ENCODE results near the gene COPS9.
A peak's percentile ranks its signal among the peaks of the same experiment; 100 is the strongest.

COPS9 gene

GRCh38 chr2:240161087-240161750 lies 25.1 kb upstream of the COPS9 start:
- Mint-ChIP-seq H3K4me1 (no peaks in the 10 kb centered on the region), H3K9me3 (no peaks in the 10 kb centered on the region), H3K27me3 (peaks cover 6% of the 10 kb centered on the region), H3K4me3 (no peak overlapping the region), H3K27ac (no peak overlapping the region), H3K36me3 (ENCODE audit: low read depth) (no peaks in the 10 kb centered on the region)
- DNase-seq (no peak), ATAC-seq (no peak)

GRCh38 chr2:240160291-240161086 lies 24.4 kb upstream of the COPS9 start:
- no peaks in the 10 kb centered on the region for H3K36me3 Mint-ChIP-seq (ENCODE audit: low read depth)
- no peaks in the 10 kb centered on the region for H3K9me3 Mint-ChIP-seq
- H3K4me1 Mint-ChIP-seq: no peaks in the 10 kb centered on the region
- DNase-seq (no peak), ATAC-seq (peak; percentile 33)
- no peak overlapping the region for H3K27ac Mint-ChIP-seq
- peaks cover 3% of the 10 kb centered on the region for H3K27me3 Mint-ChIP-seq
- H3K4me3 Mint-ChIP-seq: no peak overlapping the region

- H3K4me1 Mint-ChIP-seq: no peaks in the 10 kb centered on the region
- H3K27me3 Mint-ChIP-seq: no peaks in the 10 kb centered on the region
- DNase-seq (no peak), ATAC-seq (no peak)
- no peaks in the 10 kb centered on the region for H3K9me3 Mint-ChIP-seq
- no peaks in the 10 kb centered on the region for H3K36me3 Mint-ChIP-seq (ENCODE audit: low read depth)
- H3K4me3 Mint-ChIP-seq: no peak overlapping the region
- H3K27ac Mint-ChIP-seq: no peak overlapping the region
These were observed 23.2 kb upstream of the COPS9 start for GRCh38 chr2:240159251-240159839.

GRCh38 chr2:240157147-240157470 lies 21.0 kb upstream of the COPS9 start:
- Mint-ChIP-seq H3K4me1 (no peaks in the 10 kb centered on the region), H3K27me3 (peaks cover 11% of the 10 kb centered on the region), H3K9me3 (no peaks in the 10 kb centered on the region), H3K4me3 (no peak overlapping the region), H3K27ac (no peak overlapping the region), H3K36me3 (ENCODE audit: low read depth) (no peaks in the 10 kb centered on the region)
- no peak for ATAC-seq
- DNase-seq: no peak

GRCh38 chr2:240156435-240157146 lies 20.5 kb upstream of the COPS9 start:
- DNase-seq (no peak), ATAC-seq (no peak)
- Mint-ChIP-seq H3K36me3 (ENCODE audit: low read depth) (no peaks in the 10 kb centered on the region), H3K4me1 (no peaks in the 10 kb centered on the region), H3K9me3 (no peaks in the 10 kb centered on the region), H3K4me3 (no peak overlapping the region), H3K27ac (no peak overlapping the region), H3K27me3 (peaks cover 16% of the 10 kb centered on the region)

- ATAC-seq: no peak
These were observed 19.8 kb upstream of the COPS9 start for GRCh38 chr2:240155745-240156390.

GRCh38 chr2:240155048-240155744 lies 19.1 kb upstream of the COPS9 start:
- Mint-ChIP-seq H3K27ac (no peak overlapping the region), H3K9me3 (no peaks in the 10 kb centered on the region), H3K4me1 (no peaks in the 10 kb centered on the region), H3K4me3 (no peak overlapping the region), H3K36me3 (ENCODE audit: low read depth) (no peaks in the 10 kb centered on the region), H3K27me3 (peaks cover 20% of the 10 kb centered on the region)
- DNase-seq: no peak
- ATAC-seq: no peak

More at GRCh38 chr2:240155745-240156390, 19.8 kb upstream of the COPS9 start:
- Mint-ChIP-seq H3K36me3 (ENCODE audit: low read depth) (no peaks in the 10 kb centered on the region), H3K9me3 (no peaks in the 10 kb centered on the region), H3K4me1 (no peaks in the 10 kb centered on the region), H3K27me3 (peaks cover 20% of the 10 kb centered on the region), H3K4me3 (no peak overlapping the region), H3K27ac (no peak overlapping the region)
- DNase-seq: no peak

- H3K36me3 Mint-ChIP-seq (ENCODE audit: low read depth): no peaks in the 10 kb centered on the region
- no peaks in the 10 kb centered on the region for H3K4me1 Mint-ChIP-seq
- ATAC-seq (no peak), DNase-seq (no peak)
- H3K4me3 Mint-ChIP-seq: no peak overlapping the region
- no peaks in the 10 kb centered on the region for H3K9me3 Mint-ChIP-seq
- H3K27me3 Mint-ChIP-seq: peaks cover 24% of the 10 kb centered on the region
- H3K27ac Mint-ChIP-seq: no peak overlapping the region
These were observed 18.5 kb upstream of the COPS9 start for GRCh38 chr2:240154606-240155005.

GRCh38 chr2:240153418-240153817 lies 17.3 kb upstream of the COPS9 start:
- Mint-ChIP-seq H3K27ac (no peak overlapping the region), H3K4me3 (no peak overlapping the region), H3K27me3 (peaks cover 24% of the 10 kb centered on the region), H3K4me1 (no peaks in the 10 kb centered on the region), H3K36me3 (ENCODE audit: low read depth) (no peaks in the 10 kb centered on the region), H3K9me3 (no peaks in the 10 kb centered on the region)
- DNase-seq: no peak
- no peak for ATAC-seq

GRCh38 chr2:240151477-240152031 lies 15.4 kb upstream of the COPS9 start:
- Mint-ChIP-seq H3K36me3 (ENCODE audit: low read depth) (no peaks in the 10 kb centered on the region), H3K27ac (no peak overlapping the region), H3K4me3 (no peak overlapping the region), H3K4me1 (no peaks in the 10 kb centered on the region), H3K9me3 (peaks cover 7% of the 10 kb centered on the region), H3K27me3 (peaks cover 24% of the 10 kb centered on the region)
- ATAC-seq (no peak), DNase-seq (no peak)

- Mint-ChIP-seq H3K27me3 (peaks cover 24% of the 10 kb centered on the region), H3K9me3 (peaks cover 7% of the 10 kb centered on the region), H3K4me3 (no peak overlapping the region), H3K27ac (no peak overlapping the region), H3K36me3 (ENCODE audit: low read depth) (no peaks in the 10 kb centered on the region), H3K4me1 (no peaks in the 10 kb centered on the region)
- peak; percentile 46 for DNase-seq
- no peak for ATAC-seq
These were observed 14.1 kb upstream of the COPS9 start for GRCh38 chr2:240149943-240150784.

- Mint-ChIP-seq H3K4me3 (no peak overlapping the region), H3K36me3 (ENCODE audit: low read depth) (no peaks in the 10 kb centered on the region), H3K27me3 (peaks cover 21% of the 10 kb centered on the region), H3K27ac (no peak overlapping the region), H3K4me1 (no peaks in the 10 kb centered on the region), H3K9me3 (peaks cover 7% of the 10 kb centered on the region)
- DNase-seq (no peak), ATAC-seq (no peak)
These were observed 11.9 kb upstream of the COPS9 start for GRCh38 chr2:240147911-240148587.

- no peaks in the 10 kb centered on the region for H3K4me1 Mint-ChIP-seq
- ATAC-seq (no peak), DNase-seq (no peak)
- no peaks in the 10 kb centered on the region for H3K36me3 Mint-ChIP-seq (ENCODE audit: low read depth)
- no peak overlapping the region for H3K4me3 Mint-ChIP-seq
- H3K9me3 Mint-ChIP-seq: peaks cover 7% of the 10 kb centered on the region
- no peak overlapping the region for H3K27ac Mint-ChIP-seq
- peaks cover 15% of the 10 kb centered on the region for H3K27me3 Mint-ChIP-seq
These were observed 11.3 kb upstream of the COPS9 start for GRCh38 chr2:240147382-240147781.
